Measurements from ENCODE around the gene DNPEP. TPM values are rescaled to one million over a fixed set of nuclear protein-coding genes. Genes with fewer than 3 reads are reported as not detected.
A peak's percentile ranks its signal among the peaks of the same experiment; 100 is the strongest.

DNPEP gene
- total RNA-seq, 1 donor from 2014 or later = 69.9 TPM

DNA sequence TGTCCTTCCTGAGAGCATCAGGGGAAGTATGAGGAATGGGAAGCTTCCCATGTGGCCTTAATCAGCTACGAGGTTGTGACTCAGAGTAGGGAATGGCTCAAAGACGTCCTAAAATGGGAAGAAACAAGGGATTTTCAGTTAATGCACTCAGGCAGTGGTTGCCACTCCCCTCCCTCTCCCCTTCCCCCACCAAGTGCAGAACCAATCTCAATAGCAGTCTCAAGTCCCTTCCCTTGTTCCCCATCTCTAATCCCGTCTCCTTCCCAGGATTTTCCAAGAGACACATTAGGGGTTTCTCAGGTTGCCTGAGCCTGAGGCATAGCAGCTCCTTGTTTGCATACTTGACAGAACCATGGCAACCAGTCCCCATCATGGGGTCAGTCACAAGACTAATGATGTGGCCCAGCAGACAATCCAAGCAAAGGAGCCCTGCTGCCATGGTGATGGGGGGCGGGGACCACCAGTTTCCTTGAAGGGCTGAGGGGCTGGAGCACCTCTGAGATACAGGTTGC is 36.9 kb downstream of the DNPEP start:
- H3K4me3 ChIP-seq = no peak overlapping the region
- no peaks in the 10 kb centered on the region for H3K9me3 ChIP-seq
- H3K27me3 ChIP-seq = peaks cover 9% of the 10 kb centered on the region
- H3K36me3 ChIP-seq = no peaks in the 10 kb centered on the region
- H3K27ac ChIP-seq = no peak overlapping the region
- H3K4me1 ChIP-seq = no peaks in the 10 kb centered on the region
- TF ChIP-seq, protein P1, sequence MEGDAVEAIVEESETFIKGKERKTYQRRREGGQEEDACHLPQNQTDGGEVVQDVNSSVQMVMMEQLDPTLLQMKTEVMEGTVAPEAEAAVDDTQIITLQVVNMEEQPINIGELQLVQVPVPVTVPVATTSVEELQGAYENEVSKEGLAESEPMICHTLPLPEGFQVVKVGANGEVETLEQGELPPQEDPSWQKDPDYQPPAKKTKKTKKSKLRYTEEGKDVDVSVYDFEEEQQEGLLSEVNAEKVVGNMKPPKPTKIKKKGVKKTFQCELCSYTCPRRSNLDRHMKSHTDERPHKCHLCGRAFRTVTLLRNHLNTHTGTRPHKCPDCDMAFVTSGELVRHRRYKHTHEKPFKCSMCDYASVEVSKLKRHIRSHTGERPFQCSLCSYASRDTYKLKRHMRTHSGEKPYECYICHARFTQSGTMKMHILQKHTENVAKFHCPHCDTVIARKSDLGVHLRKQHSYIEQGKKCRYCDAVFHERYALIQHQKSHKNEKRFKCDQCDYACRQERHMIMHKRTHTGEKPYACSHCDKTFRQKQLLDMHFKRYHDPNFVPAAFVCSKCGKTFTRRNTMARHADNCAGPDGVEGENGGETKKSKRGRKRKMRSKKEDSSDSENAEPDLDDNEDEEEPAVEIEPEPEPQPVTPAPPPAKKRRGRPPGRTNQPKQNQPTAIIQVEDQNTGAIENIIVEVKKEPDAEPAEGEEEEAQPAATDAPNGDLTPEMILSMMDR (IDR thresholded peaks at IDR 0.05) = no peak
- intact Hi-C loops (cut with DNase I) = no loop called here
- ATAC-seq (no peak), DNase-seq (no peak)

DNA sequence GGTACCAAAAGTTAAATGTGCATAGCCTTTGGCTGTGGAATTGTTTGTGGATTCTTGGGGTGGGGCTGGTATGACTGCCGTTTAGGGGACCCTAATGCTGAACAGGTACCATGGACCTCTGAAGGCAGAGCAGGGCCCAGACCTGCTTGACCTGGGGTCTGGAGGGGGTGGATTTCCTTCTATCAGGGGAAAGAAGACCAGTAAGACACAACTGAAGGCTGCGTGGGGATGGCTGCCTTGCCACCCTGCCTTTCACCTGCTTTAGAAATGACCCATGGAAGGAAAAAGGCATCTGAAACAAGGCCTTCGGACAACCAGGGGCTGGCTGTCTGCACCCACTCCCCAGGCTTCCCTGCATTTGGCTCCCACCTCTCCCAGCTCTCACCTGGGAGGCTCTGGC is 37.5 kb downstream of the DNPEP start:
- TF ChIP-seq, protein P1 (IDR thresholded peaks at IDR 0.05) = no peak
- peaks cover 9% of the 10 kb centered on the region for H3K27me3 ChIP-seq
- H3K27ac ChIP-seq = no peak overlapping the region
- no peak for ATAC-seq
- H3K36me3 ChIP-seq = no peaks in the 10 kb centered on the region
- H3K9me3 ChIP-seq = no peaks in the 10 kb centered on the region
- DNase-seq = no peak
- no peak overlapping the region for H3K4me3 ChIP-seq
- H3K4me1 ChIP-seq = no peaks in the 10 kb centered on the region
- intact Hi-C loops (cut with DNase I) = no loop called here

DNA sequence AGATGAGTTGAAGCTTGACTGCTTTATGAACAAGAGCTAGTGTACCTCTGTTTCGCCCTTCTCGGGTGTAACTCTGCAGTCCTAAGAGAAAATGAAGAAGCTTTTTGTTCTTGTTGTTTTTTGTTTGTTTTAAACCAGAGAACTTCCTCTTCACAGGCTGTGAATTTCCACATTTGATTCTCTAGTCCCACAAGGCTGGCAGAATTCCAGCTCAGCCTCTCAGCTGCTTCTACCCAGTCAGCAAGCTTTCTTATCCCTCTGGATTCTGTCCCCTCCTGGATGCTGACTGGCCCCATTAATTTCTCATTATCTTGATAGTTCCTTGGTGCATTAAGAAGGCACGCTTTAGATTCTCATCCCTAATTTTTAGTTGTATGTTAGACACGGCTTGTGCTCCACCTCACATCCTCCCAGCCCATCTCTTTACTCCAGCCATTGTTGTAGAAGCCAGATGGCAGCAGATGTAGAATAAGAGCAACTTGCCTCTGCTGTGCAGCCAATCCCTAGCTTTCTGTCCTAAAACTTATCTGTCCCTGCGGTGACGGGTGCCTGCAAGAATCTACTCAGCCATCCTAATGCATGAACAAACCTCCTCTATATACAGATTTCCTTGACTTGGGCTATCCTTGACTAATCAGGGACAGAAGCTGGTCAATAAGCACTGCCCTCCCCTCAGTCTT is 42.8 kb downstream of the DNPEP start:
- Histone ChIP-seq H3K27me3 (no peaks in the 10 kb centered on the region), H3K36me3 (no peaks in the 10 kb centered on the region), H3K4me3 (no peak overlapping the region), H3K9me3 (no peaks in the 10 kb centered on the region), H3K27ac (no peak overlapping the region), H3K4me1 (no peaks in the 10 kb centered on the region)
- ATAC-seq (peak; percentile 51), DNase-seq (no peak)
- intact Hi-C loops (cut with DNase I) = no loop called here
- TF ChIP-seq, protein P1 (IDR thresholded peaks at IDR 0.05) = no peak

DNA sequence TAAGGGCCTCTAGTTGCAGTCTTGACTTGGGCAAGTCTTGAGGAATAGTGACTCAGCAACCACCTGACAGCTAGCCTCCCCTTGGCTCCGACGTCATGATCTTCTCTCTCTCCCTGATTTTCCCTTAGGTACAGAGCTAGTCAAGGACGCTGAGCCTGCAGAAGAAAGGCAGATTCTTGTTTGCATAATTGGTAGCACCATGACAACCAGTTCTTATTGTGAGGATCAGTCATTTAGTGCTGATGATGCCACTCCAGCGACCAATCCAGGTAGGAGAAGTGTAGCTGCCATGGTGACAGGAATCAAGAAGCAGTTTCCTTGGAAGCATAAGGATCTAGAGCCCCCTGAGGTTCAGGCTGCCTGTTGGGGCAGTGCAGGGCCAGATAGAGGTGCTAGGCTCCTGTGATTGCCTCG is 52.3 kb downstream of the DNPEP start:
- intact Hi-C loops (cut with DNase I) = no loop called here
- Histone ChIP-seq H3K4me1 (no peaks in the 10 kb centered on the region), H3K4me3 (no peak overlapping the region), H3K36me3 (no peaks in the 10 kb centered on the region), H3K9me3 (no peaks in the 10 kb centered on the region), H3K27ac (no peak overlapping the region), H3K27me3 (peaks cover 44% of the 10 kb centered on the region)
- DNase-seq (no peak), ATAC-seq (no peak)
- TF ChIP-seq, protein P1 (IDR thresholded peaks at IDR 0.05) = no peak

DNA sequence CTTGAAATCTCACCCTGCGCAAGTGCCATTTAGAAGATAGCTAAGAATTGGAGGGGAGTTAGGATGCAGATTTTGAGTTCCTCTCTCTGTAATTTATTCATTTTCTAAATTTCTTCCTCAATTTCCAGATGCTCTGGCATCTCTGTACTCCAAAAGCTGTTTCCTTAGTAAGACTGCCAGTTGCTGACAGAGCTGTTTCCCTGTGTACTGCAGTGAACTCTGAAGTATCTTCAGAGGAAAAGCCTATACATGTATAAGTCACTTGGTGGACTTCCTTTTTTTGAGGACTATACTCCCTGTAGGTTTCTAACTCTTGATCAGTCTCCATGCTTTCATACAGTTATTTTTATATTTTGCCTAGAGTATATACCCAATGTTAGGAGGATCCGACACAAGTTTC is 53.6 kb downstream of the DNPEP start:
- Histone ChIP-seq H3K4me3 (no peak overlapping the region), H3K9me3 (no peaks in the 10 kb centered on the region), H3K27ac (no peak overlapping the region), H3K36me3 (no peaks in the 10 kb centered on the region), H3K4me1 (no peaks in the 10 kb centered on the region), H3K27me3 (peaks cover 44% of the 10 kb centered on the region)
- TF ChIP-seq, protein P1 (IDR thresholded peaks at IDR 0.05) = no peak
- DNase-seq (no peak), ATAC-seq (no peak)
- intact Hi-C loops (cut with DNase I) = no loop called here

Measured in upper lobe of right lung (tissue), 1 donor.